Cardiac muscle cell (in vitro differentiated cells and primary cell): ENCODE results near the gene PDS5B. TPM values are rescaled to one million over a fixed set of nuclear protein-coding genes. Genes with fewer than 3 reads are reported as not detected.

Experiments
- DNase-seq, 2 donors: peaks; one replicate each; pipeline versions ENCODE4 v3.0.0 to v3.0.0-alpha.2; 2010 to 2017; ENCODE audit warnings: low read depth in 1 of 2, low spot score in 1 of 2
- H3K27ac ChIP-seq: fragments of 200-600 bp; sonication (generic); 2 replicates; pipeline ENCODE4 v1.5.1; 2016
- H3K27me3 ChIP-seq: fragments of 200-600 bp; sonication (generic); 2 replicates; pipeline ENCODE4 v1.6.0; 2016; ENCODE audit warnings: control low read depth
- H3K36me3 ChIP-seq: fragments of 200-600 bp; sonication (generic); 2 replicates; pipeline ENCODE4 v1.5.1; 2016; ENCODE audit warnings: control low read depth
- H3K4me1 ChIP-seq: fragments of 200-600 bp; sonication (generic); 2 replicates; pipeline ENCODE4 v1.8.1; 2017; ENCODE audit warnings: low read depth, mild to moderate bottlenecking, mixed run types
- H3K4me3 ChIP-seq: fragments of 200-600 bp; sonication (generic); 2 replicates; pipeline ENCODE4 v1.5.1; 2016; ENCODE audit warnings: mild to moderate bottlenecking
- H3K9me3 ChIP-seq: fragments of 200-600 bp; sonication (generic); 2 replicates; pipeline ENCODE4 v1.5.1; 2017; ENCODE audit warnings: low read depth, mild to moderate bottlenecking, control low read depth
- CTCF ChIP-seq: IDR thresholded peaks from 2 replicates; pipeline ENCODE4 v1.5.1; 2012; ENCODE audit warnings: low read depth, mild to moderate bottlenecking, low read length
- polyA plus RNA-seq: library from polyadenylated mRNA; unstranded; fragments of >200 nt; fragmentation: Nextera tagmentation; extraction: Ambion mirVana; gene quantifications from 2 replicates; pipeline ENCODE4 v1.2.1, GENCODE V29; 2016
- total RNA-seq: library from RNA; depleted of rRNA; stranded (reverse); fragments of >200 nt; gene quantifications from 2 replicates; pipeline ENCODE4 v1.2.3, GENCODE V29; 2016

Gene PDS5B
- total and polyA plus RNA-seq, 2 experiments from 2014 or later = 18.4 to 26.2 TPM

GRCh38 chr13:32638739-32639138 lies 52.5 kb downstream of the PDS5B start:
- no peak overlapping the region for H3K4me3 ChIP-seq
- no peak for TF ChIP-seq CTCF
- H3K36me3 ChIP-seq = no peaks in the 10 kb centered on the region
- H3K4me1 ChIP-seq = peaks cover 11% of the 10 kb centered on the region
- no peaks in the 10 kb centered on the region for H3K9me3 ChIP-seq
- H3K27me3 ChIP-seq = no peaks in the 10 kb centered on the region
- H3K27ac ChIP-seq = no peak overlapping the region
- peak in 1 of 2 donors; percentile 7 for DNase-seq

- DNase-seq = peak; percentile 59 to 82
- TF ChIP-seq CTCF = peak; percentile 87
- no peaks in the 10 kb centered on the region for H3K9me3 ChIP-seq
- peaks cover 6% of the 10 kb centered on the region for H3K4me1 ChIP-seq
- H3K4me3 ChIP-seq = no peak overlapping the region
- no peaks in the 10 kb centered on the region for H3K36me3 ChIP-seq
- no peaks in the 10 kb centered on the region for H3K27me3 ChIP-seq
- H3K27ac ChIP-seq = no peak overlapping the region
These were observed 53.4 kb downstream of the PDS5B start for GRCh38 chr13:32639502-32640105.

GRCh38 chr13:32642316-32642715 lies 56.1 kb downstream of the PDS5B start:
- no peak overlapping the region for H3K27ac ChIP-seq
- H3K9me3 ChIP-seq = no peaks in the 10 kb centered on the region
- H3K27me3 ChIP-seq = no peaks in the 10 kb centered on the region
- no peak for TF ChIP-seq CTCF
- peaks cover 6% of the 10 kb centered on the region for H3K4me1 ChIP-seq
- no peak overlapping the region for H3K4me3 ChIP-seq
- H3K36me3 ChIP-seq = no peaks in the 10 kb centered on the region
- no peak for DNase-seq

GRCh38 chr13:32642858-32643257 lies 56.6 kb downstream of the PDS5B start:
- no peak overlapping the region for H3K27ac ChIP-seq
- H3K4me3 ChIP-seq = no peak overlapping the region
- no peaks in the 10 kb centered on the region for H3K9me3 ChIP-seq
- peaks cover 6% of the 10 kb centered on the region for H3K4me1 ChIP-seq
- no peaks in the 10 kb centered on the region for H3K27me3 ChIP-seq
- TF ChIP-seq CTCF = no peak
- H3K36me3 ChIP-seq = no peaks in the 10 kb centered on the region
- DNase-seq = no peak

- H3K4me1 ChIP-seq = peaks cover 6% of the 10 kb centered on the region
- no peaks in the 10 kb centered on the region for H3K27me3 ChIP-seq
- no peak for TF ChIP-seq CTCF
- H3K36me3 ChIP-seq = no peaks in the 10 kb centered on the region
- no peaks in the 10 kb centered on the region for H3K9me3 ChIP-seq
- no peak overlapping the region for H3K27ac ChIP-seq
- no peak for DNase-seq
- H3K4me3 ChIP-seq = no peak overlapping the region
These were observed 59.6 kb downstream of the PDS5B start for GRCh38 chr13:32645854-32646253.
